ENCODE measurements around the gene CNTNAP2.
"Not testable (repeated sequence)": the region's sequence is repeated elsewhere in the genome, so short reads cannot be mapped to it uniquely, and the experiment has no call there.

The CNTNAP2 gene

DNA sequence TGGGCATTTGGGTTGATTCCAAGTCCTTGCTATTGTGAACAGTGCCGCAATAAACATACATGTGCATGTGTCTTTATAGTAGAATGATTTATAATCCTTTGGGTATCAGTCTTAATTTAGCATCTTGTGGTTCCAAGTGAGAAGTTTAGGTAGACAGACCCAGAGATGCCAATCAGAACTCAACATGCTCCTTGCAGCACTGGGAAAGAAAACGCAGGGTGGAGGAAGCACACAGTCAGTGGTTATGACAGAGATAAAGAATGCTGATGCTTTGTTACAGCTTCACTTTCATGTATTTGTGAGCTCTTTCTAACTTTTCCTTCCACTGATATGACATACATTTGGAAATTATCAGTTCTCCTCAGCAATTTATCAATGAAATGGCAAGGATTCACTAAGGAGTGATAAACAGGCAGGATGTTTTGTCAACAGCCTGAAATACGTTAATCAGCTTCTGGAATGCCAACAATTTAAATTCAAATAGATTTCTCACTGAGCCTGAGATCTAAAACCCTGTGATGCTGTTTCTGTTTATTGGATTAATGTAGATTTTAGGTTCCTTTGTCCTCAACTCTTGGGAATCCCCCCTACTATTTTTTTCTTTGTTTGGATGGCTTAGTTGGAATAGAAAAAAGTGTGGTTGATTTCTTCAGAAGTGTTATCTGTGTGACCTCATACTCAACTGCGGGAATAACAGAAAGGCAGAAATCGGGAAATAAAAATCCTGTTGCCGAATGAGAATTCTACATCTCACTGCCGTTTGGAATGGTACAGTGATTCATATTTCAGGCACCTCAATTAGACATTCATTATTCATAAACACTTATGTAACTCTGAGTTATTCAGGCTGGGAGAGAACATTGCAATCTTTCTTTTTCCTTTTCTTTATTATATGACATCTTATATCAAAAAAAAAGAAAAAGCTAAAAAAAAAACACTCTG, 675.0 kb downstream of the CNTNAP2 start:
- DNase-seq: no peak

- no peak for DNase-seq
These were observed 688.0 kb downstream of the CNTNAP2 start for GRCh38 chr7:146804620-146805019.

- DNase-seq: no peak
These were observed 688.5 kb downstream of the CNTNAP2 start for GRCh38 chr7:146805082-146805481.

- DNase-seq: no peak
These were observed 709.7 kb downstream of the CNTNAP2 start for GRCh38 chr7:146826329-146826728.

DNA sequence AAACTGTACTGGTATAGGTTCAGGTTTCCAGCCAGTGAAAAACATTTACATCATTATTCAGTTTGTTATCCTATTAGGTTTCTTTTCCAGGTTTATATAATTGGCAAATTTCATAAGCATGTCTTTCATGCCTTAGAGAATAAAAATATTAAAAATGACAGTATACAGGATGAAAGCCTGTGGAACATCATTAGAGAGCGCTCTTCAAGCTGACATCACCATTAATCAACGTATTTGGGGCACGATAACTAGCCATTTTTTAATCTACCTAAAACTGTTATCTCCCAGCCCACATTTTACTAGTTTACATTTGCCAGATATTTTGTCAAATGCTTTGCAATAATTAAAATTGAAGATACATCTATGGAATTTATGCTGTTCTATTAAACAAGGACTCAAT, 714.1 kb downstream of the CNTNAP2 start:
- DNase-seq: no peak

DNA sequence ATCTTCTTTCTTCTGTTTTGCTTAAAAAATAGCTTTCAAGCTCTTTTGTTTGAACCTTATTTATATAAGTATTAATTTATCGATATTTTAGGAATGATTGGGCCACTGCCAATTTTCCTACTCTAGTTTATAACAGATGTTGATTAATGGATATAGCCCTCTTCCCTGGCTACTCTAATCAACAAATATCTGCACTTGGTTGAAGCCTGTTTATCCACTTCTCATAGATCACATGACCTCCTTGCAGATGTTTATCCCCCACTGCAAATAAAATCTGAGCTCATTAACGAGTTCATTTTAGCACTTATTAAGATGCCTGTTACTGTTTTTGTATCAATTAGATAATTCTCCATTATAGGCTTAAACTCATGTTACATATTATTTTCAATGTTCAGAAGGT, 715.3 kb downstream of the CNTNAP2 start:
- DNase-seq: peak; percentile 37

- DNase-seq: no peak
These were observed 727.8 kb downstream of the CNTNAP2 start for GRCh38 chr7:146844405-146844804.

GRCh38 chr7:146858690-146859089, 742.1 kb downstream of the CNTNAP2 start:
- DNase-seq: no peak

GRCh38 chr7:146861701-146862100, 745.1 kb downstream of the CNTNAP2 start:
- no peak for DNase-seq

DNA sequence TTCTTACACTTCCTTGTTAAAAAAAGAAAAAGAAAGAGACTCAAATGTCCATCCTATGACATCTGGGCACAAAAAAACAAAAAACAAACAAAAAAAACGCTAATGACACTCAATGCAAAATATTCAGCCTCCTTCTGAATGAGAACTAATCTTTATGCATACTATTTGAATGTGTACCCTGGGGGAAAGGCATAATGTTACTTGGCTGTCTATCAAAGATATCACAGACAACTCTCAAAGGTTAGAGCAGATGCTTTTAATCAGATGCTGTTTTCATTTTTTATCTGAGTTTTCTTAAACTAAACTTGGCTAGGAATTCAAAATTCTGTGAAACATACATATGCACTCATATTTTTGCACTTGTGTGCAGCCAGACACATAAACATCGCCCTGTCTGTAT, 745.8 kb downstream of the CNTNAP2 start:
- DNase-seq: peak; percentile 19

DNA sequence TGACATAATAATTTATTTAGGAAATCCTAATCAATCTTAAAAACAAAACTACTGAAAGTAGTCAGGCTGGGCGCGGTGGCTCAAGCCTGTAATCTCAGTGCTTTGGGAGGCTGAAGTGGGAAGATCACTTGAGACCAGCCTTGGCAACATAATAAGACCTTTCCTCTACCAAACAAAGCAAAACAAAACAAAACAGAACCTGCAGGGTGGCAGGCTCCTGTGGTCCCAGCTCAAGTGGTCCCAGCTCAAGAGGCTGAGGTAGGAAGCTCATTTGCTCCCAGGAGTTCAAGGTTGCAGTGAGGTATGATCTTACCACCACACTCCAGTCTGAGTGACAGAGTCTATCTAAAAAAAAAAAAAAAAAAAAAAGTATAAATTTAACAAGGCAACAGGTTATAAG, 748.0 kb downstream of the CNTNAP2 start:
- DNase-seq: no peak

GRCh38 chr7:146865696-146866095, 749.1 kb downstream of the CNTNAP2 start:
- no peak for DNase-seq

- DNase-seq: no peak
These were observed 758.1 kb downstream of the CNTNAP2 start for GRCh38 chr7:146874722-146875121.

DNA sequence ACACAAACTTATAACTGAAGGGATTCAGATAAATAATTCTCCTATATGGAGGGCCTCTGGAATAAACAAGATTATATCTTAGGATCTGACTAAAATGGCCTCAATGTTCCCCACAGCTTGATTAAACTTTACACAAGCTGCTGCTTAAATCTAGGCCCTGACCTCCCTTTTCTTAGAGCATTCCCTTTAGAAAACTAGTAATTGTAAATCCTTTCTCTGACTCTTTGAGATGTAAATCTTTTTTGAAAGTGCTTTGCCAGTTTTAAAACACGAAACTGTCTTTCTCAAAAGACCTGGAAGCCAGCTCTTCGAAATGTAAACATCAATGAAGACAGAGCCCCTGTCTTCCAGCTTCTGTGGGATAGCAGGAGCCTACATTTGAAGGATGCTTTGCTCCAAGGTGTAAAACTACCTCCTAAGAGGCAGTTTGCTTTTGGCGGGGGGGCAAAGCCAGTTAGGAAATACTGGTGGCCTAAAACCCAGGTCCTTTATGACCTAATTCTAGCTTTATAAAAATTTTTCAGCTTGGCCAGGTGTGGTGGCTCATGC, 758.7 kb downstream of the CNTNAP2 start:
- DNase-seq: no peak

DNA sequence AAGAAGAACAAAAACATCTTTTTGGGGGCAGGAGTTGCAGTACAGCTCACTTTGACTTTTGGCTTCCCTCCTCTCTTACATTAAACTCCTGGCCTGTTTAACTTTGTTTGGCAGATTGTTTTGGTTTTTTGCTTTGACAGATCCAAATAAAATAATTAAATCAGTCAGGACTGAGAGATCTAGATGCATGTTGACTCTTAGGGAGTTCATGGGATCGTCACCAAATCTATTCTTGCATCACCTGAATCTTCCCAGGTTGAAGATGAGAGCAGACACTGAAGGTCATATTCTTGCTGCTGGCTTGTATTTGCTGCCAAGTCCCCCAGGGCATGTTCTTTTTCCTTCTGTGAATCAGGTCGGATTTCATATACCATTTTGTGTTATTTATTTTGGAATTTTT, 759.4 kb downstream of the CNTNAP2 start:
- DNase-seq: peak; percentile 57

DNA sequence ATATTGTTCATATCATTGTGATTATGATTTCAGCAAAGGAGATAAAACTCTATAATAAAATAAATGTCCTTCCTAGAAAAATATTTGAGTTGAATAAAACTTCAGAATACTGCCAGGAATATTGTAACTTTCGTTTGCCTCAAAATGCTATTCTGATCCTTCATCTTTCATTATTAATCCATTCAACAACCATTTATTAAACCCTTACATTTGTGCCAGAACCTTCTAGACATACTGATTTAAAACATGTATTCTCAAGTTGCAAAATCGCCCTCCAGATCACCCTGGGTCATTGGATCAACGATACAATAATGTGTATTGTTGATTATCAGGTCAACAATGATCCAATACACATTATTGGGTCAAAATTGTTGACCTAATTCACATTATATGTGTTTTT, 759.8 kb downstream of the CNTNAP2 start:
- no peak for DNase-seq

- DNase-seq: no peak
These were observed 762.3 kb downstream of the CNTNAP2 start for GRCh38 chr7:146878901-146879300.

- DNase-seq: no peak
These were observed 768.6 kb downstream of the CNTNAP2 start for GRCh38 chr7:146885231-146885630.

- peak; percentile 82 for DNase-seq
These were observed 773.4 kb downstream of the CNTNAP2 start for GRCh38 chr7:146889806-146890555.

GRCh38 chr7:146892151-146892550, 775.5 kb downstream of the CNTNAP2 start:
- no peak for DNase-seq

GRCh38 chr7:146894927-146895326, 778.3 kb downstream of the CNTNAP2 start:
- no peak for DNase-seq

GRCh38 chr7:146902266-146902665, 785.7 kb downstream of the CNTNAP2 start:
- DNase-seq: no peak

DNA sequence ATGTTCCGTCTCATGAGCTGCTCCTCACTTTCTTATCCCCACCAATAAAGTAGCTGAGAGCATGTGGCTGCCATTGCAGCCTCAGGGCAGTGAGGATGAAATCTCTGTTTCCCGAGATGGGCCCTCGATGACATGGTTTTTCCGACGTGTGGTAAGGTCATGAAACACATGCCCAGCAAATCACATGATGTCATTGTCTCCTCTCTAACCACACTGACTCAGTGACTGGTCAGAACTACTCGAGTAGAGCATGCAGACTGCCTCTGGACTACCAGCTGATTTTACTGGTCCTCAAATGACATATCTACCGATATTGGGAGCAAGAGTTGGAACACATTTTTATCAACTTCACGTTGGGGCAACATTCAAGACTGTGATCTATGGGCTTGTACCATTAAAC, 786.1 kb downstream of the CNTNAP2 start:
- DNase-seq: no peak

- DNase-seq: not testable (repeated sequence)
These were observed 789.1 kb downstream of the CNTNAP2 start for GRCh38 chr7:146905746-146906145.
